Heart right ventricle (tissue), 16 donors: ENCODE data around the gene MTHFSD. TPM values are rescaled to one million over a fixed set of nuclear protein-coding genes. Genes with fewer than 3 reads are reported as not detected.
A peak's percentile ranks its signal among the peaks of the same experiment; 100 is the strongest.

Source experiments
- ATAC-seq, 8 donors: fragments of 200-7000 bp; cut with Tn5 transposase; one replicate each; pipeline ENCODE4 v1.9.1; 2020; ENCODE audit warnings: mild to moderate bottlenecking in 8 of 8, moderate library complexity in 8 of 8, moderate number of reproducible peaks in 1 of 8
- DNase-seq, 2 donors: peaks; one replicate each; pipeline ENCODE4 v3.0.0-alpha.2; 2020
- H3K27ac ChIP-seq, 10 donors: fragments of 200-600 bp; sonication (generic) in 2 of 10; one replicate each; pipeline versions ENCODE4 v1.5.0 to v1.8.0; 2020 to 2022; ENCODE audit warnings: mild to moderate bottlenecking in 3 of 10
- H3K27me3 ChIP-seq, 7 donors: fragments of 200-600 bp; one replicate each; pipeline ENCODE4 v1.8.0; 2021 to 2022; ENCODE audit warnings: mild to moderate bottlenecking in 2 of 7
- H3K36me3 ChIP-seq, 9 donors: fragments of 200-600 bp; sonication (generic) in 1 of 9; one replicate each; pipeline versions ENCODE4 v1.5.0 to v1.8.0; 2020 to 2022; ENCODE audit warnings: mild to moderate bottlenecking in 2 of 9
- H3K4me1 ChIP-seq, 9 donors: fragments of 200-600 bp; sonication (generic) in 1 of 9; one replicate each; pipeline versions ENCODE4 v1.5.0 to v1.8.0; 2020 to 2022; ENCODE audit warnings: mild to moderate bottlenecking in 4 of 9
- H3K4me3 ChIP-seq, 10 donors: fragments of 200-600 bp; sonication (generic) in 2 of 10; one replicate each; pipeline versions ENCODE4 v1.5.0 to v1.8.0; 2020 to 2022; ENCODE audit warnings: mild to moderate bottlenecking in 7 of 10, moderate library complexity in 2 of 10
- H3K9me3 ChIP-seq, 11 donors: fragments of 200-600 bp in 10 of 11; sonication (generic) in 2 of 11; one replicate each; pipeline versions ENCODE4 v1.5.0 to v1.8.0; 2013 to 2022; ENCODE audit warnings: mild to moderate bottlenecking in 2 of 11, control low read depth in 1 of 11, moderate library complexity in 1 of 11
- WGBS, 2 donors: extraction: QIAGEN DNeasy Blood & Tissue Kit; methylation state at CpG; one replicate each; pipeline ENCODE4 v1.1.7; 2013; ENCODE audit warnings: inconsistent platforms in 1 of 2; 5-methylcytosine and 5-hydroxymethylcytosine counted together
- intact Hi-C, 10 donors: fragments of 100-400 bp; cut with DNase I; formaldehyde crosslinking; loops; one replicate each; pipeline versions ENCODE4 v1.11.1 to v1.14.2; 2022
- polyA plus RNA-seq, 2 donors: library from polyadenylated mRNA; stranded (reverse); fragments of 200-250 nt; gene quantifications; one replicate each; pipeline ENCODE4 v1.2.3, GENCODE V29; 2013
- total RNA-seq, 10 donors: library from RNA; stranded (reverse); fragmentation: NEBNext Ultra II Directional in 3 of 10; extraction: Animal tissue kit (Norgen Biotek cat#: 25700) in 3 of 10; gene quantifications; one replicate each; pipeline versions ENCODE4 v1.2.1 to v1.2.4, GENCODE V29; 2021 to 2023
- TF ChIP-seq, protein P1 (sequence below), 9 donors: fragments of 200-600 bp; sonication (generic) in 2 of 9; IDR thresholded peaks; one replicate each; pipeline versions ENCODE4 v1.5.0 to v1.8.0; 2021 to 2022; ENCODE audit warnings: antibody characterized with exemption in 9 of 9, mild to moderate bottlenecking in 5 of 9, moderate library complexity in 1 of 9
- donor health status: Arrhythmogenic right ventricular cardiomyopathy.
- donor health status: ischemic (EF 13 %, LVEDD 7.1; RV severe dilation, severe dysfunction).
- donor health status: healthy with polysubstance abuse.
- donor health status: DM: no; HTN: yes; CAD: no.
- donor health status: DM: no; HTN: no; CAD: no.
- donor health status: ischemic (EF 25% LVEDD 6.9; RV normal size, moderate dysfunction).
- donor health status: ischemic (EF 25% LVEDD 5.7; RV mildly dilated, moderate dysfunction).
- donor health status: healthy.
- donor health status: DM: yes; HTN: yes; CAD: no.
- donor health status: Ischemic cardiomyopathy.
- donor health status: ischemic (EF 35%, LVEDD 5.7; RV mildly dilated, moderate dysfunction).
- donor health status: nonischemic (EF 11% LVEDD 7.7; RV severe dilation, severe dysfunction).
- donor health status: DM: yes; HTN: yes; CAD: no.
- donor health status: PGD.
- donor health status: ischemic (EF 29% LVEDD 5.4; RV normal size, mild dysfunction).
- donor health status: nonischemic (EF 23%, LVEDD 6.1; RV moderate dilation, normal function).

Gene MTHFSD
- total and polyA plus RNA-seq, 12 donors, result 5.1 to 13.1 (median 11.3) TPM

DNA sequence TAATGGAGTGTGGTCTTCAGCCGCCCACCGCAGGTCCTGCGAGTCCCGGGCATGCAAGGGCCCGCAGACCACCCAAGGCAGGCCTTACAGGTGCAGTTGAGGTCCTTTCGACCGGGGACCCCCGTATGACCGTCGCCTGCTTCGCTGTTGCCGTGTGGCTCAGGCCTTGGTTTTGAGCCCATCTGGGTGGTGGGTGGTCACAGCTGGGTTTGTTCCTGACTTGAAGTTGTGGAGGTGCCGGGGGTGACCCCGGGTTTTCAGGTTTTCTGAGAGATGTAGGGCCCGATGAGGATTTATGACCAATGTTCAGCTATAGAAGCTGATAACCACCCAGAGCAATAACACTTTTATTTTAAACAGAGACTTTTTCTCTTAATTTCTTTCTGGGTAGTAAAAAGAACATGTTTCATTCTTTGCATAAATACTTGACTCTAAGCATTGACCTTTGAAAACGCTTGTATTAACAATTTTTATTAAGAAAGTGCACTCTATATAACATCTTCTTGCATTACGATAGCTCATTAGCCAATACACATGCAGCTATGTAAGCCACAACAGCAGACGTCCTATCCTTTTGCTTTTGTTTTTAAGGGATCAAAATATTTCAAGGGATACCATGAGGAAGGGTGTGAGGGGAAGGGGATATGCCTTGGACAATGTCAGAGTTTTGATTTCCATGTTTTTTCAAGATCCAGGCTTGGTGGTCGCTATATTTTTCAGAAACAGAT is 25.2 kb upstream of the MTHFSD start:
- Histone ChIP-seq H3K4me3 (peak overlapping the region in 7 of 10 donors; percentile 26 to 47 (median 37)), H3K36me3 (no peaks in the 10 kb centered on the region), H3K4me1 (peaks cover 0 to 64% (median 12%) of the 10 kb centered on the region in 9 donors), H3K9me3 (no peaks in the 10 kb centered on the region), H3K27me3 (peaks cover 7 to 83% (median 69%) of the 10 kb centered on the region in 7 donors), H3K27ac (peak overlapping the region in 7 of 10 donors; percentile 53 to 85 (median 74))
- TF ChIP-seq, protein P1, sequence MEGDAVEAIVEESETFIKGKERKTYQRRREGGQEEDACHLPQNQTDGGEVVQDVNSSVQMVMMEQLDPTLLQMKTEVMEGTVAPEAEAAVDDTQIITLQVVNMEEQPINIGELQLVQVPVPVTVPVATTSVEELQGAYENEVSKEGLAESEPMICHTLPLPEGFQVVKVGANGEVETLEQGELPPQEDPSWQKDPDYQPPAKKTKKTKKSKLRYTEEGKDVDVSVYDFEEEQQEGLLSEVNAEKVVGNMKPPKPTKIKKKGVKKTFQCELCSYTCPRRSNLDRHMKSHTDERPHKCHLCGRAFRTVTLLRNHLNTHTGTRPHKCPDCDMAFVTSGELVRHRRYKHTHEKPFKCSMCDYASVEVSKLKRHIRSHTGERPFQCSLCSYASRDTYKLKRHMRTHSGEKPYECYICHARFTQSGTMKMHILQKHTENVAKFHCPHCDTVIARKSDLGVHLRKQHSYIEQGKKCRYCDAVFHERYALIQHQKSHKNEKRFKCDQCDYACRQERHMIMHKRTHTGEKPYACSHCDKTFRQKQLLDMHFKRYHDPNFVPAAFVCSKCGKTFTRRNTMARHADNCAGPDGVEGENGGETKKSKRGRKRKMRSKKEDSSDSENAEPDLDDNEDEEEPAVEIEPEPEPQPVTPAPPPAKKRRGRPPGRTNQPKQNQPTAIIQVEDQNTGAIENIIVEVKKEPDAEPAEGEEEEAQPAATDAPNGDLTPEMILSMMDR (IDR thresholded peaks at IDR 0.05), result no peak
- 60 to 70% methylated on average over 19 of the region's 19 CpGs for WGBS, 2 donors
- ATAC-seq, result no peak
- intact Hi-C loops, result loop anchor here in 1 of 10 donors (5.0 kb wide), 1 partner anchor 87 kb away; no protein-coding TSS in a partner anchor
- no peak for DNase-seq

DNA sequence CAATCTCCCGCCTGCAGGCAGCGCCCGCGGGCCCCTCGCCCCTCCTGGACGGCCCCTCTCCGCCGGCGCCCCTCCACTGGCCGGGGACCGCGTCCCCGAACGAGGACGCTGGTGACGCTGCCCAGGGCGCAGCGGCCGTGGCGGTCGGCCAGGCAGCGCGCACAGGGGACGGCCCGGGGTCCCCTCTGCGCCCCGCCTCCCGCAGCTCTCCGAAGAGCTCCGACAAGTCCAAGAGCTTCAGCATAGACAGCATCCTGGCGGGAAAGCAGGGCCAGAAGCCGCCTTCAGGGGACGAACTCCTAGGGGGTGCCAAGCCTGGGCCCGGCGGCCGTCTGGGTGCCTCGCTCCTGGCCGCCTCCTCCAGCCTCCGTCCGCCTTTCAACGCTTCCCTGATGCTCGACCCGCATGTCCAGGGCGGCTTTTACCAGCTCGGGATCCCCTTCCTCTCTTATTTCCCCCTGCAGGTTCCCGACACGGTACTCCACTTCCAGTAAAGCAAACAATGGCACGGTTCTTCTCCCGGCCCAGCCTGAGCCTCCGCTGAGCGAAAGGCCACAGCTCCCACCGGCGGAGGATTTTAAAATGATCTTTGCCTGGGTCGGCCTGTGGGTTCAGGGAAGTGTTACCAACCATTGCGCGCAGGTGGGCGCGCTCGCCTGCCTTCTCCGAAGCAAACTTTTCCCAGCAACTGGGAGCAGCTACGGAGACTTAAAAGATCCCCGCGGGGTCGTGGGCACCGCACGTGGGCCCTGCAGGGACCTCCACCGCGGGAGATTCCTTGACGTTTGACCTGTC is 24.4 kb upstream of the MTHFSD start:
- WGBS, 2 donors, result 16 to 17% methylated on average over 58 to 69 of the region's 69 CpGs
- intact Hi-C loops, result loop anchor here in 8 of 10 donors (5.0 to 10.0 kb wide), 9 partner anchors 33 to 483 kb away; no protein-coding TSS in a partner anchor
- H3K4me1 ChIP-seq, result peaks cover 0 to 64% (median 16%) of the 10 kb centered on the region in 9 donors

DNA sequence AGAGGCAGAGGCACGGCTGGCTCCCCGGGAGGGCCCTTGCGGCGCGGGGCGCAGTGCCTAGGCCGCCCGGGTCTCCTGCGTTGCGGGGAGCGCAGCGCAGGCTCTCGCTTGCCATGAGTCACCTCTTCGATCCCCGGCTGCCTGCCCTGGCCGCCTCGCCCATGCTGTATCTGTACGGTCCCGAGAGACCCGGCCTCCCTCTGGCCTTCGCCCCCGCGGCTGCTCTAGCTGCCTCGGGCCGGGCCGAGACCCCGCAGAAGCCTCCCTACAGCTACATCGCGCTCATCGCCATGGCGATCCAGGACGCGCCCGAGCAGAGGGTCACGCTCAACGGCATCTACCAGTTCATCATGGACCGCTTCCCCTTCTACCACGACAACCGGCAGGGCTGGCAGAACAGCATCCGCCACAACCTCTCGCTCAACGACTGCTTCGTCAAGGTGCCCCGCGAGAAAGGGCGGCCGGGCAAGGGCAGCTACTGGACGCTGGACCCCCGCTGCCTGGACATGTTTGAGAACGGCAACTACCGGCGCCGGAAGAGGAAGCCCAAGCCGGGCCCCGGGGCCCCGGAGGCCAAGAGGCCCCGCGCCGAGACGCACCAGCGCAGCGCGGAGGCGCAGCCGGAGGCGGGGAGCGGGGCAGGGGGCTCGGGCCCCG is 23.7 kb upstream of the MTHFSD start:
- ATAC-seq, result peak in 6 of 8 donors; percentile 6 to 57 (median 22)
- peaks cover 0 to 66% (median 16%) of the 10 kb centered on the region in 9 donors for H3K4me1 ChIP-seq
- 7 to 13% methylated on average over 66 to 69 of the region's 69 CpGs for WGBS, 2 donors

More for the DNA sequence above, 24.4 kb upstream of the MTHFSD start:
- peak overlapping the region in 9 of 10 donors; percentile 15 to 47 (median 32) for H3K4me3 ChIP-seq
- ATAC-seq, result peak in 1 of 8 donors; percentile 9
- peak in 1 of 2 donors; percentile 51 for DNase-seq
- H3K27ac ChIP-seq, result peak overlapping the region; percentile 53 to 85 (median 74)
- TF ChIP-seq, protein P1 (IDR thresholded peaks at IDR 0.05), result no peak
- H3K36me3 ChIP-seq, result no peaks in the 10 kb centered on the region
- no peaks in the 10 kb centered on the region for H3K9me3 ChIP-seq
- peaks cover 7 to 87% (median 77%) of the 10 kb centered on the region in 7 donors for H3K27me3 ChIP-seq

More for the DNA sequence above, 23.7 kb upstream of the MTHFSD start:
- H3K4me3 ChIP-seq, result peak overlapping the region in 9 of 10 donors; percentile 15 to 47 (median 32)
- TF ChIP-seq, protein P1 (IDR thresholded peaks at IDR 0.05), result no peak
- peak in 1 of 2 donors; percentile 69 for DNase-seq
- no peaks in the 10 kb centered on the region for H3K36me3 ChIP-seq
- H3K27ac ChIP-seq, result peak overlapping the region; percentile 56 to 85 (median 74)
- H3K9me3 ChIP-seq, result no peaks in the 10 kb centered on the region
- peaks cover 7 to 91% (median 77%) of the 10 kb centered on the region in 7 donors for H3K27me3 ChIP-seq
- intact Hi-C loops, result loop anchor here in 8 of 10 donors (5.0 to 10.0 kb wide), 9 partner anchors 34 to 484 kb away; no protein-coding TSS in a partner anchor
